Measurements from ENCODE around the gene ZNF668.

GRCh38 chr16:31120129-31120528 lies 46.1 kb upstream of the ZNF668 start:
- TF ChIP-seq CTCF (IDR thresholded peaks at IDR 0.05) (no peak), POLR2A (IDR thresholded peaks at IDR 0.05; ENCODE audit: low read depth) (no peak)
